Measurements from ENCODE around the gene FMNL2.

Gene FMNL2

DNA sequence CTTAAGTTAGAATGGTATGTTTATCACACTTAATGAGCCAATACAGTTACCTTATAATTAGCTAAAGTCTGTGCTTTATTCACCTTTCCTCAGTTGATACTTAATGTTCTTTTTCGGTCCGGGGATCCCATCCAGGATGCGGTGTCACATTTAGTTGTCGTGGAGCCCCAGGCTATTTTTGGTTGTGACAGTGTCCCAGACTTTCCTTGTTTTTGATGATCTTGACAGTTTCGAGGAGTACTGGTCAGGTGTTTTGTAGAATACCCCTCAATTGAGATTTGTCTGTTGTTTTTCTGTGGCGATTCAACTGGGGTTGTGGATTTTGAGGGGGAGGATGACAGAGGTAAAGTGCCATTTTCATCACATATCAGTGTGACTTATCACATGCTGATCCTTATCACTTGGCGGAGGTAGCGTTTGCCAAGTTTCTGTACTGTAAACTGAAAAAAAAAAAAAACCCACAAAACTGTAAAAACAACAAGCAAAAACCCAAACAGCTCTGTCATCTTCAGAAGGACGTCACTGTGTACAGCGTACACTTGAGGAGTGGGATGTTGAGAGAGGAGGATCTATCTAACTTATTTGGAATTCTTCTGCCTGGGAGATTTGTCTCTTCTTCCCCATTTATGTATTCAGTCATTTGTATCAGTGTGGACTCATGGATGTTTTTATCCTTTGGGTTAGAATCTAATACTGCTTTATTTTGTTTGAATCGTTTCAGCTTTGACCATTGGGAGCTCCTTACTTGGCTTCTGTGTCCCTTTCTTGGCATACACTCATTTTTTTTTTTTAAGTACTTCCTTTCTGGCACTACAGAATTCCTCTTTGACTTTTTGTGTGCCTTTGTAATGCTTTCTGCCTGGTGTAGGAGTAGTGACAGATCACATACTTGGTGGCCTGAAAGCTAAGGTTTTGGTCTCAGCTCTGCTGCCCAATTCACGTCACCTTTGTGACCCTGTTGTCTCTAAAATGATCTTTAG, 68.1 kb downstream of the FMNL2 start:
- no peak for DNase-seq (ENCODE audit: low read depth, low spot score)

DNA sequence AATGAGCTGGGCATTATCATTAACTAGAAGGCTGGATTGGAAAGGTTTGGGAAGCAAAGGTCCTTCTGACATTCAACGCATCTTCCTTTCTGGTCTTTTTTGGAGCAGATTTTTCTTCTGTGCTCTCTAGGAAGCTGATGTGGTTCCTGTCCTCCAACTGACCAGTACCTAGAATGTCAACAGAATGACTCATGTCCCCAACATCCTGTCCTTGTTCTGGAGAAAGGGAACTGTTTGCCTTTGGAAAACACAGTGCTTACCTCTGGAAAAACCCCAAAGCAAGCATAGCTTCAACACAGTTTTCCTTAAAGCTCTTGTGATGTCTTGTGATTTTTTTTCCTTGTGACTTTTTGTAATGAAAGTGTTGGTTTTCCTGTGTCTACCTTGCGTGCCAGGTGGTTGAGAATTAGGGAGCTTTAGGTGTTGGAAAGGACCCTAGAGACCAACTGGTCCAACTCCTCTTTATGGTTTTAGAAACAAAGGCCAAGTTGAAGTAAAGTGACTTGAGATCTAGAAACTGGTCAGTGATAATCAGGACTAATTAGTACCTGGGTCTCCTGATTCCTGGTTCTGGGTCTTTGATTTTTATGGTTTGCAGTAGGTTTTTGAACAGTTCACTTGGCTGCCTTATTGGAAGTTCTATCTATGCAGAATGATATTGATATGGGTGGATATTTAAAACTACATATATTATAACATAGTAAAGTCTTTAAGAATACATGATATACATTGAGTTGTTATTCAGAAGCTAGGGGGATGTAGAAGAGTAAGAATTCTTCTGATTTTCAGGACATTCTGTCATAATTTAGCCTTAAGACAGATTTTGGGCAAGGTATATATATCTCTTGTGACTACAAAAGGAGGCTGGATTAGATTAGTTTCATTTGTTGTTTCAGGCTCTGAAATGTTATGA, 70.5 kb downstream of the FMNL2 start:
- no peak for DNase-seq (ENCODE audit: low read depth, low spot score)

DNA sequence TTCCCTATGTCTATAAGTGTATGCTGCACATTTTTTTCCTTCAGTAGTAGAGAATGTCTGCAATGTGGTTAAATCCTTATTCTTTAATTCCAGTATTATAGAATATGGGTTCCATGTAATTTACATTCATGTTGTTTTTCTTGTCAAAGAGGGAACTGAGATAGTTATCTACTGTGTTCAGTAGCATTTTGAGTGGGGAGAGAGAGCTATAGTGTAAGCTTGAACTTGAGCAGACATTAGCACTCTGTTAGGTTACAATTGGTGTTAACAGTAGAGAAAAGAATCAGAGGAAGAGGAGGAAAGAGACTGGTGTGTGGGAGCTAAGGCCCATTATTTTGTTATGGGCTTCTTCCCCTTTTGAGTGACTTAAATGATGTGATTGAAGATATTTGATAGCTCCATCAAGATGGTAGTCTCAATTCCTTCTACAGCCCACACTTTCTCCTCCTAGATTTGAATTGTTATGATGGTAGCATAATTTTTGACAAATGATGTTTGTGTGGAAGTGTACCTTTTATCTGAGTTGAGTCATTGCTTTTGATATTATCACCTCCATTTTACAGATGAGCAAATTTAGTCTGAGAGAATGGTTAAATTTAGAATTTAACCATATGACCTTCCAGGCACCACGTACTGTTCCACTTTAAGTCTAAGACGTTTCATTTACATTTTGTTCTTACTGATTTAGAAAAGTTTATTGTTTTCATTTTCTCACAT, 71.3 kb downstream of the FMNL2 start:
- no peak for DNase-seq (ENCODE audit: low read depth, low spot score)

DNA sequence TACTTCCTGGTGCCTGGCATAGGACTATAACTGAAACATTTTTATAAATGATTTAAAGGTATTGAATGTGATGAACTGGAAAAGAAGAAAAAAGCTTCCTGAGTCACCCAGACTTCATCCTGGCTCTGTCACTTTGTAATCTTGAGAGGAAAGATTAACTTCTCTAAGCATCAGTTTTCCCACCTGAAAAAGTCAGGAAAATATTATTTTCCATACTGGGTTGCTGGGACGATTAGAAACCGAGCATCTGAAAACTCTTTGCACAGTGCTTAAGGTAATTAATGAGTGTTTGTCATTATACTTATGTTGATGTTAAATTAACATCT, 71.8 kb downstream of the FMNL2 start:
- DNase-seq (ENCODE audit: low read depth, low spot score), result no peak

DNA sequence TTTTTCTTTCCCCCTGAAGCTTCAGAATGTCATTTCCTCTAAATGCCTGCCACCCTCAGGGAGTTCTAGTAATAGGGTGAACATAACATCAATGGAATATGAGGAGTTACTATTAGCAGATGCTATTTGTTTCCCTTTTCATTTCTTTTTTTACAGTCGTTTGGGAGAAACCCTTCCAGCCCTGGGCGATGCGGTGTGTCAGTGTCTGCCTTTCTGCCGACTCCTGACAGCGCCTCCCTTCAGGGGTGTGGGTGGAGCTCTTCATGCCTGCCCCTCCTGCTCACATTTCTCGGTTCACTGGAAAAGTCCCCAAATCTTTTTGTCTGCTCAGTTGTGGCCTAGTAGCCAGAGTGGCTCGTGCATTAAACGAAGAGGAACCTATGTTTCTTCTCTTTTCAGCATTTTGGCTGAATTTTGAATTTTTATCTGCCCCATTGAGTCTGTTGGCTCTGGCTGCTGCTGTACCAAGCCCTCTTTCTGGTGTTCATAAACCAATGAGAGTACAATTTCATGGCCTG, 72.3 kb downstream of the FMNL2 start:
- DNase-seq (ENCODE audit: low read depth, low spot score), result no peak

DNA sequence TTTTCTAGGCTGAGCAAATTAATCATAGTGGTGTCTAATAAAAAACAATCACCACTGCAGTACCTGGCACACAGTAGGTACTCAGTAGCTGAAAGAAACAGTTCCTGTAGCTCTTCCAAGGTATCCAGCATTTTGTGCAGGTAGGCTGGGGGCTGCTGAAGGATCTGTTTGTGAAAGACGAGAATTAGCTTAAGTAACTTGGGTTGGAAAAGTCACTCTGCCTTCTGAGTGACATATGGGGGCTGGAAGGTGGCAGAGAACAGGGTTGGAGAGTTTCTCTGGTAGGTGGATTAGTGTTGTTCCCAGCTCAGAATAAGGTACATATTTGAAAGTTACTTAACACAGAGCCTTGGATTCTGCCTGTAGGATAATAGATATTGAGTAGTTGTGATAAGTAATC, 72.8 kb downstream of the FMNL2 start:
- DNase-seq (ENCODE audit: low read depth, low spot score), result no peak

DNA sequence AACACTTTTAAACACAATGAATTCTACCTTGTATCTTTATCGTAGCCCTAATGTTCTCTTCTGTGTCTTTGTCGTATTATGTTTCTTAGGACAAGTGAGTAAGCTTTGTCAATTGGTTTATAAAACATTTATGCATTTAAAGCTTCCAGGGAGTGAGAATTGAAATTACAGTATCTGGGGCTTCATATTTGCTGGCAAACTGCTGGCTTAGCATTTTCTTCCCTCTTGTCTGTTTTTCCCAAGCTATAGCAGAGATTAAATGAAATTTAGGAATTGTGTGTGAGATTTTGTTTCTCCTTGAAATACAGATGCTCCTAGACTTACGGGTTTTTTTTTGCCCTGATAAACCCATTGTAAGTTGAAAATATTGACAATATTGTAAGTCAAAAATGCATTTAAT, 73.3 kb downstream of the FMNL2 start:
- no peak for DNase-seq (ENCODE audit: low read depth, low spot score)

DNA sequence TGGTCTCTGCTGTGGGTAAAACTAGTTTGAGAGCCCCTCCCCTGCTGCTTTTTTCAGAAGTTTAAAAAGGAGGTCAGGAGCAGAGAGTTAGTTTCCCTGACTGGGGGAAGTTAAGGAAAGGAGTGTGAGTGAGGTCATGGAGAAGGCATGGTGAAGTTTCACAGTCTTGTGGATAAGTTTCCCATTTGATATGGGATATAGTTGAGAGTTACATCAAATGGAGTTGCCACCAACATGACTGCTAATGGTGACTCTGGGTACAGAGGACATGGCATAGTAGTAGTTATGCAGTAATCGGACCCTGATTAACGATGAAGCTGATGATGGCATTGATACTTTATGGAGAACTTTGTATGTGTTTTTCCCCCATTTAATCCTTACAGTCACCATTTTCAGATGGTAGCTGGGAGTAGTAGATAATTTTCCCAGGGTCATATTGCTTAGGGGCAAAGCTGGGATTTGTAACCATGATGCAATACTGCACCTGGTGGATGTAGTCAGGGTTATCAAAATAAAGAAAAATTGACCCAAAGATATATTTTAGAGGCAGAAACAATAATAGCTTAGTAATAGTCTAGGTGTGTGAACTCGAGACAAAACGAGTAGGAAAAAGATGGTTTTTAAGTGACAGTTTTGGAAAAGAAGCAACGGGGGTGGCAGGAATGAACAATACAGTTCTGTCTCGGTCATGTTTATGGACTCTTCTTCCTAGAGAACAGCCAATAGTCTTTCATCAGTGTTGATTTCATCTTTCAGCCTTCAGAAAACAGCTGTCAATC, 74.6 kb downstream of the FMNL2 start:
- no peak for DNase-seq (ENCODE audit: low read depth, low spot score)

DNA sequence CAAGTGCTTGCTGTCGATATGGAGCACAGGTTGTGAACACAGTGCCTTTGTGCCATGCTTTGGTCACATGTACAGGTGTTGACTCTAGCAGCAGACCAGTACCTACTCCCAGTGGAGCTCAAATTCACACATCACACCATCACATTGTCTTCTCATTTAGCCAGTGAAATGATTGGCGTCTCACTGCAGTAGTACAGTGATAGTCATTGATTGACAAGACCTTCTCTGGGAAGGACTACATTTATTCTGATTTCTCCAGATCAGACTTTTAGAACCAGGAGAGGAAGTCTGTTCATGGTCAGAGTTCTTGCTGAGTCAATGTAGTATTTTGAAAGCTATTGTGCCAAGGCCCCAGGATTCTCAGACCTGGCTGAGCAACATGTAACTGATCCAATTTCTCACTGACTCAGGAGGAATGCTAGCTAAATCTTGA, 75.2 kb downstream of the FMNL2 start:
- DNase-seq (ENCODE audit: low read depth, low spot score), result no peak

DNA sequence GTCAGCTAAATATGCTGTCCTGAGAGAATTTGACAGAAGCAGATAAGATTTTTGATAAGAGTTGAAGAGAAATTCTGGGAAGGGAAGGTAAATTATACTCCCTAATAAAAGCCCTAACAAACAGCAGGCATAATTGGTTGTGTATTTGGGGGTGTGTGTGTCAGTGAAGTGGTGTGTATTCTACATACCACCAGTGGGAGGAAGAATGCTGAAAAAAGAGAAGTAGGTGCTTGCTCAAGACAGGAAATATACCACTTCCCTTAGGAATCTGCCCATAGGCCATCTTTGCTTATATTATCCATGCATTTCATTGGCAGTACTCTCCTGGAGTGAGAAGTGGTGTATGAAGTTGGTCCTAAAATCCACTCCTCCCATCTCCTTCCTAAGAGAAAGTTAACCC, 76.2 kb downstream of the FMNL2 start:
- DNase-seq (ENCODE audit: low read depth, low spot score), result no peak

DNA sequence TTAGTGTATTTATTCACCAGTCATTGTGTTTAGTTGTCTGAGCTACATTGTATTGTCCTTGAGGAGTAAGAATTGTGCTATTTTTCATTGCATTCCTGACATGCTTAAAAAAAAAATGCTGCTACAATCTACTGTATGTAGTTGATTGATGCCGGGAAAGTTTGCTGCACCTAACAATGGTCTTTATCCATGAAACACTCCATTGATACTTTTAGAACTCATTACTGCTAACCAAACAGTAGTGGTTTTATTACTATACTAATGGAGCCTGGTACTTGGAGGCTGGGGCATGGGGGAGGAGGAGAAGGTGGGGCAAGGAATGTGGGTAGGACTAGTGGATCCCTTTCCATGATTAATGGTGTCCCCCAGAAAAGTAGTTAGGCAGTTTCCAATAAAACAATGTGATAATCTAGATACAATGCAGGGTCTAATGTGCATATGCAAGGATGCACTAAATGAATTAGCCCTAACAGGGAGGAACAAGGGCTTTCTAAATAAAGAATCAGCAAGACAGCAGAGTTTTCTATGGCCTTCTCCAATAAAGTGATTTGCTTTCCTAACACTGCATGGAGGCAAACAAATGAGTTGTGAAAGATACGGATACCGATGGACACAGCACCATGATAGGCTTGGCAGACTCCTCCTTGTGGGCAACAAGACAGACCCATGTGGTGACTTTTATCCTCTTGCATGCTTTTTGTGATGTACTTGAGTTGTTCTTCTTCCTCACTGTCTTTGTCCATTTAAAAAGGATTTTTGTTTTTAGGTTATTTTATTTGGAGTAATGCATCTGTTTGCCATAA, 78.5 kb downstream of the FMNL2 start:
- DNase-seq (ENCODE audit: low read depth, low spot score), result no peak

DNA sequence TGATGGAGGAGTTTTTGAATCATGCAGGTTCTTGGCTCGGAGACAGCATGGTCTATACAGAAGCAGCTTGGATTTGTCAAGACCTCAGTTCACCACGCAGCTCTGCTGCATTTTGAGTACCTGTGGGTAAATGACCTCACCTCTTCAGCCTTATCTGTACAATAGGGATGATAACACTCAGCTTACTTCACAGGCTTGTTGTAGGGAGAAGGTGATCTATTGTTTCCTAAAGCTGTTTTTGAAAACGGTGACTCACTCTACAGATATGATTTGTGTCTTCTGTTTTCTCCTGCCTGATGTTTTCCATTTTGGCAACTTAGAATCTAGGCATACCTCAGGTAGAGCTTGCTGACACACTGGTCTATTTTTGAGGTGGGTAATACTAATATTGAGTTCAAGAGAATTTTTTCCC, 80.3 kb downstream of the FMNL2 start:
- DNase-seq (ENCODE audit: low read depth, low spot score), result no peak

DNA sequence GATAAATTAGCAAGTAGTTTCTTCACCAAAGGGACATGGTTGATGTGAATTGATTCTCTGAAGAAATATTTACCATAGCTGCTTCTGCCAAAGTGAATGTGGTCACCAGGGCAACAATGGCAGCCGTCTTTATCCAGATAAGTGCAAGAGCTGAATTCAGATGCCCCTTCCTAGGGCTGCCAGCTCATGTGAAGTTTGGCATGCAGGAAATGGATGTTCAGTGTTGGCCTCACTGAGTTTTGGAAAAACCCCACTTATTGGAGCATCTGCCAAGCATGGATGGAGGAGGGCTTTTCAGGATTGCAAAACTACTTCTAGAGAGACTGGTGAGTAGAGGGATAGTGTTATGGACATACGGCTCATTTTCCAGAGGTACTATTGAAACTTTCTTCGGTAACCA, 80.8 kb downstream of the FMNL2 start:
- no peak for DNase-seq (ENCODE audit: low read depth, low spot score)

DNA sequence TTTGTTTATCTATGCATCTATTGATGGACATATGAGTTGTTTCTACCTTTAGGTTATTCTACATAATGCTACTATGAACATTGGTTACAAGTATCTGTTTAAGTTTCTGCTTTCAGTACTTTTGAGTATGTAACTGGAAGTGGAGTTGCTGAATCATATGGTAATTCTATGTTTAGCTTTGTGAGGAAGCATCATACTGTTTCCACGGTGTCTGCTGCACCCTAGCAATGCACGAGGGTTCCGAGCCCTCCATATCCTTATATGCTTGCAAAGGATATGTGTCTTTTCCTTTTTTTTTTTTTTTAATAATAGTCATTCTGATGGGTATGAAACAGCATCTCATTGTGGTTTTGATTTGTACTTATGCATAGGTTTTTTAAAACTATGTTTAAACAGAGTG, 83.7 kb downstream of the FMNL2 start:
- DNase-seq (ENCODE audit: low read depth, low spot score), result no peak

DNA sequence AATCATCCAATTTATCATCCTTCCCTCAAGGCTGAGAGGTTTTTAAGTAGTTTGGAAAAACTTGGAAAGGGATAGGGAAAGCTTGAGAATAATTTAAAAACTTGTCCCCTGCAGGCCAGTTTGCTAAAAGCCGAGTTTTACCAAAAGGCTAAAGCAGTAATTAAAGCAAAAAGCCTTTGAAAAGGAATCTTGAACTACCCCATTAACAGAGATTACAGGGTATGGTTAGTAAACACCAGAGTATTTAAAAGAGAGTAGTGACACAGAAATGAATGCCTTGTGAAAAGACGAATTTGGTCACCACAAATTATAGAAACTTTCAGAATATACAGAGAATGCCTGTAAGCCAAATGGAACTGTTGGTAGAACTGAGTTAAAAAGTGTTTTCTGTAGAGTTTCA, 85.0 kb downstream of the FMNL2 start:
- DNase-seq (ENCODE audit: low read depth, low spot score), result no peak

DNA sequence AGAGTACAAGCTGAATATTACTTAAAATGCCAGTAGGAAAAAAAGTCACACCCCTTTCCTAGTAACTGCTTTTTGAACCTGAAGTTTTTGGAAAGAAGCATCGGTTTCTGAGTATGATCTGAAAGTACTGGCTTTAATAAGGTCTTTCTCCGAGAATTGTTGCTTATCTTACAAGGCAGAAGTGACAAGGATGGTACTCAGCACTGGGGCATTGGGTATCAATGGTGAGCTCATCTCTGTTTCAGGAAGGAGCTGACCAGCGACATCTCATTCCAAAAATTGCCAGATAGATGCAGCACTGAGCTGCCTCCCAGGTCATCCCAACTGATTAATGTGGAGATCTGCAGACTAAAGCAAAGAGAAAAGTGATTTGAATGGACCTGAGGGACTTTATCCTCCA, 85.4 kb downstream of the FMNL2 start:
- no peak for DNase-seq (ENCODE audit: low read depth, low spot score)

DNA sequence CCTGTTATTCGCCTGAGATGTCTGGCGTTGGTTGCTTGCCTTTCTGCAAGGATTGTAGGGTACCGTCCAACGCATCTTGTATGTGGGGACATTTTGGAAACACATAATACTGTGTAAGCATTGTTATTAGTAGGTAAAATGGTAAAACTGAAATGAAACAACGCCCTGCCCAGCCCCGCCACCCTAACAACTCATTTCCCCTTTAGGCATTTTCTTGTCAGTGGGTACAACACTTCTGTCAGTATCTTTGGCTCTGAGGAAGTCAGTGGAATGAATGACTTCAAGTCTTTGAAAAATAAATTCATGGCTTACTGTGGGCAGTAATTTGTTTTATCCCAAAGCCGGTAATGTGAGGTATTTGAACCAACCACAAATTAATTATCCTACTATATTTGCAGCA, 86.0 kb downstream of the FMNL2 start:
- no peak for DNase-seq (ENCODE audit: low read depth, low spot score)

DNA sequence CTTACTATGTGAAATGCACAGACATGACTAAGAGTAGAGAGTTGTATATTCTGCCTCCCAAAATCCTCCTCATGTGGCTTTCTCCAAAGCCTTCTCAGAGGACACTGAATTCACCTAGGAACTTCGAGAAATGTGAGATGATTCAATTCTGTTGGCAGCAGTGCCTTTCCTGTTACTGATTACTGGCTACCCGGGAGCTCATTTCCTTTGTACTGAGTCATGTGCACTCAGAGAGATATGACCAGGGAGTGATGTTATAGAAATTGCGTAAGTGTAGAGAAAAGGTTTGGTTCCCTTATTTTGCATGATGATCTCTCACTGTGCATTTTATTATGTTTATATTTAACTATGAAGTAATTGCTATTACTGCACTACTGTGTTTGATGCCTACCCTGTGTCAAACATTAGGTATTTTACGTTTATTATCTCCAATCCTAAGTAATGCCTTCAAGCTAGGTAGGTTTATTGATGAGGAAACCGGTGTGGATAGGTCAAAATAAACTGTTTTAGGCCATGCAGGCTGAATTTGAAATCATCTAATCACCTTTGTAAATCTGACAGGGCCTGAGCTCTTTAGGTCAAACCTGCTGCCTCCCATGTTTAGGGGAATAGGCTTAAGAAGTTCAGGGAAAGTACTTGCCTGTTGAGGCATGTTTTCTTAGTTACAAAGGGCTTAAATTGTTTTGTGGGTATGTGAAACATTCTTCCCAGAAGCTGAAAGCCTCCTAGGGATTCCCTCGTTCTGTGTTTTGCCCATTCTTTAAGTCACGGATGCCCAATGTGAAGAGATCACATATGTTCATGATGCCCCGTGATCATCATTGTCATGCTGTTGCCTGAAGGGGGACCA, 86.8 kb downstream of the FMNL2 start:
- DNase-seq (ENCODE audit: low read depth, low spot score), result peak; percentile 83

DNA sequence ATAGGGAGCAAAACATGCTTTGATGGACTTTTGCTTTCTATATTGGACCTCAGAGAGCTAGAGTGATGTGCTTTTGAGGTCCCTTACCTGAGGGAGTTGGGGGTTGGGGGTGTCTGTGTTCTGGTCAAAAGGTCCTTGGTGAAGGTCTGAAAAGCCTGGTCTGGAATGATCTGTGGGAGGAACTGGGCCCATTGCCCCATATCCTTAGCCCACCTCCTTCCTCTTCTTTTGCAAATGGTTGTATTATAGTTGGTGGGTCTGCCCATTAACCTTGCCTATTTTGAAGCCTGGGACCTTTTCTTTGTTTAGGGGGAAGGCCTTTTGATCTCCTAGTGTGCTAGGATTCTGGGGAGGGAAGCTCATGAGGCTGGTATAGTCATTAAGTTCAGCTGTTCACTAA, 88.7 kb downstream of the FMNL2 start:
- no peak for DNase-seq (ENCODE audit: low read depth, low spot score)
